ENCODE measurements around the gene IRF4.

IRF4 gene

DNA sequence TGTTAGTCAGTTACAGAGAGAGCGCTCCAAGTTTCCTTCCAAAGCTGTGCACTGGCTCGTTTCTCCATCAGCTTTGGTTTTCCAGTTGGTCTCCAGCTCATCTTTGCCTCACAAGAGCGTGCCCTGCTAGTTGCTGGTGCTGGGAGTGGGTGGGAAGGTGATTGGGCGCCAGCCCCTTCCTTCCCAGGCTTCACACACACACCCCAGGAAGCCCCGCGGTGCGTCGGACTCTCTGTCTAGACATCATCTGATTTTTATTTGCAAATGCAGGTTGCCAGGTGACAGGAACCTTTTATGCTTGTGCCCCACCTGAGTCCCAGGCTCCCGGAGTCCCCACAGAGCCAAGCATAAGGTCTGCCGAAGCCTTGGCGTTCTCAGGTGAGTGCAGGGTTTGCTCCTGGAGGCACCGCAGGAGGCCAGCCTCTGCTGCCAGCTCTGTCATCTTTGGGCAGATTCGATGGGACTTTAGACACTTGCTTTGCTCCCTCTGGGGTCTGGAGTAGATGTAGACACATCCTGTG is 7.1 kb downstream of the IRF4 start:
- no peak for DNase-seq

- DNase-seq, result no peak
Measured at GRCh38 chr6:399785-400534, 8.4 kb downstream of the IRF4 start.

DNA sequence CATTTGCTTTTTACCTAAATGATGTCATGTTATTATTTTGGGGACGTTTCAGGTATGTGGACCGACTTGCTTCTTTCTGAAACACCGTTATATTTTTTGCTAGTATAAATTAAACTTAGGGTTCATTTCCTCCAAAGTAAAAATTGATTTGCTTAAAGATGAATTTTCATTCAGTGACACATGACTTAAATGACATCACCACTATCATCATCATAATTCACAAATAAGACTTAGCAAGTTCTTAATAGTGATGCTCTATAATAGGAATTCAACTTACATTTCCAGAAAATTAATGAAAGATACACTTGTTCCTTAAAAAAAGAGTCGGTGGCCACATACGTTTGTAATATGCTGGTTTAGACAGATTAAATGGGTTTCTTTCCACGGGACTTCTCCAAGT is 9.3 kb downstream of the IRF4 start:
- no peak for DNase-seq

DNA sequence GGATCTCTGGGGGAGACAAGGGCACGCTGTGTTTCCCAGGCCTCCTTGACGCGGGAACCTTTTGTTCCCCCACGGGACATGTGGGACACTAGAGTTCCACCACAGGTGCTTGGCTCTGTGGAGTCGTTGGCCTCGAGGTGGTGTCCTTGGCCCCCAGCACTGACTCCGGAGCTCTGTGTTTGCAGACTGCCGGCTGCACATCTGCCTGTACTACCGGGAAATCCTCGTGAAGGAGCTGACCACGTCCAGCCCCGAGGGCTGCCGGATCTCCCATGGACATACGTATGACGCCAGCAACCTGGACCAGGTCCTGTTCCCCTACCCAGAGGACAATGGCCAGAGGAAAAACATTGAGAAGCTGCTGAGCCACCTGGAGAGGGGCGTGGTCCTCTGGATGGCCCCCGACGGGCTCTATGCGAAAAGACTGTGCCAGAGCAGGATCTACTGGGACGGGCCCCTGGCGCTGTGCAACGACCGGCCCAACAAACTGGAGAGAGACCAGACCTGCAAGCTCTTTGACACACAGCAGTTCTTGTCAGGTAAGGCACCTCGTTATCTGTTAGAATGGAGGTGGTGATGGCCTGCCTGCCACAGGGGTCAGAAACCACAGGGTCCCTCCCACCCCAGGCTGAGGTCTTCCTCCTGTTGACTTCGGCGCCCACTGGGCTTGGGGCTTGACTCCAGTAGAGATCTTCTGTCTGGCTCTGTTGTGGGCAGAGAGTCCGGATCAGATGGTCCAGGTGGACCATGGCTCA is 9.9 kb downstream of the IRF4 start:
- no peak for DNase-seq

DNA sequence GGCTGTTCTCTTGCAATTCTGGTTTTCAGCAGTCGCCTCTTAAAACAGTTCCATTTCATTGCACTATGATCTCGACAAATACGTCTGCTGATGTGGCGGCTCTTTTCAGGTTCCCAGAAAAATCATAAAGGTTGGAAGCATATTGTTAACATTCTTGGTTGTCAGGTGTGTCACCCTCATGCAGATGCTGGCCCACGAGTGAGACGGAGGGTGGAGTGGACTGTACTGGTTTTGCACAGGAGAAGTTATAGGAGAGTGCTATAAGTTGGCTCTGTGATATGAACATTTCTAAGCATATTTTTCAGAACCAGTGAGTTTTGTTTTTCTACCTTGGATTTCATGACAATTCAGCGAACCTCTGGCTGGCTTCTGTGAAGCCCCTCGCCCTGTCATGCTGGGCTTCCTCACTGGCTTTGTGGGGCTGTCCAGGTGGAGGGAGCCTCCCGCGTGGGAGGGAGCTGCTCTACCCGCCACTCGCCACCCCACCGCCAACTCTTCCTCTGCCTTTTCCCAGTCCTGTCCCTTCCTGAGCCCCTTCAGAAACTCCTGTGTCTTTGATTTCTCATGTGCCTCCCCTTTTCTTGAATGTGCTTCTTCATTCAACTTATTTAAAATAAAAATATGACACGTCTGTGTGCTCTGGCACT is 10.6 kb downstream of the IRF4 start:
- DNase-seq, result no peak

DNA sequence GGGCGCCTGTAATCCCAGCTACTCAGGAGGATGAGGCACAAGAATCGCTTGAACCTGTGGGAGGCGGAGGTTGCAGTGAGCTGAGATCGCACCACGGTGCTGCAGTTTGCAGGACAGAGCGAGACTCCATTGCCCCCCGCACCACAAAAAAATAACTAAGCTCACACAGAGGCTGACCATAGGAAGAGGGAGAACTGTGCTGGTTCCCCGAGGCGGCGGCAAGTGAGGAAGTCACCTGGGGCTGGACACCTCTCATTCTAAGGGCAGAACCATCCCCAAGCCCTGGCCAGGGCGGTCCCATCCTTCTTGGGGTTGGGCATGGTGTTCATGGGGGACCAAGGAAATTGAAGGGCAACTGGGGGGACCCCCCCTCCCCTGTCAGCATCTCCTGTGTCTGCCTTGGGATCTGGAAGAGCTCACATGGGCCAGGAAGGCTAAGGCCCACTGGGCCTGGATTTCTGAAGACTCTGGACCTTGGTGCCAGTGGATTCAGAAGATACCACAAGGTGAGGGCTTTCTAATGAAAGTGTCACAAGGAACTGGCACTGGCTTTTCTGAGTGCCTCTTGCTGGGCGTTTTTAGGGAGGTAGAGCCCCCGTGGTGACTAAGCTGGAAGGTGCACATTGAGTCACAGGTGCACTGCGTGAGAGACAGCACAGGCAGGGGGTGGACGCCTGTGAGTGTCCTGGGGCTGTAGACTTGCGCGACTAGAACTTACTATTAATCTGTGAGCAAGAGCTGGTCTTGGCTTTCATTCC is 11.5 kb downstream of the IRF4 start:
- DNase-seq, result no peak

DNA sequence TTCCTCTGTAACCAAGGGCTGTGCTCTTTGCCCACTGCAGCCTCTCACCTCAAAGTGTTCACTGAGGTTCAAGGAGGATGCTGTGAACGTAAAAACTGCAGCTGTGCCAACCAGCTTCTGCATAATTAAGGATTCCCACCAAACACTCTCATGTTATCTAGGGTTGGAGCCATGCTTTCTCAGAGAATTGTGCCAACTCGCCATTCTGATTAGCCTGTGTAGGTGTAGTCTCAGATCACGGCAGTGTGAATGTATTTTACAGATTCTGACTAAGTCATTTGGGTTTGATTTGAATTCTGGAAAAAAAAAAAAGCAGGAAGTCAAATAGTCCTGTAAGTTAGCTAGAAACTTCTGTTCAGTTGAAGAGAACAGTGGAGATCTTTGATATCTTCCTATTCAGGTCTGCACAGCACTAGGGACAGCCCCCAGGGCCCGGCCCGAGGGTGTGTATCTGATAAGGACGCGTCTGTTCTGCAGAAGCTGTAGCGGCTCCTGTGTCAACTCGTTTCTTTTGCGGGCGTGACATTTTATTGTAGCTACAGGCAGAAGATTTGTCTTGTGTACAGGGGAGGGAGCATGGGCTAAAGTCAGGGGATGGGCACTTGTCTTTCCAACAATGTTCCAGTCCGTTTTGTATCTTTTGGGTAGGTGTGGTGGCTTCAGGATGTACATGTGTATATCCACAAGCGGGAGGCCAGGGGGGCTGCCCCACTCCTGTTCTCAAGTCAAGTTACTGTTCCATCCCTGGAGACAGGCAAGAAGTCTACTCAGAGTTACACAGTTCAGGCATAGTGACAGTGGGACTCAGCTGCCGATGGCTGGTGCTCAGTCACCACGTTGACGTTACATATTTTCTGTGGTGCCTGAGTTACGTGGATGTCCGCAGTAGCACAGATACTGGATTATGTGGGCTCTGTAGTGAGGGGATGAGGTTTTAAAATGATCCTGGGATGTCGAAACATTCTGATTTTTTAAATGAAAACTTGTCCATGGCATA is 12.4 kb downstream of the IRF4 start:
- DNase-seq, result no peak

GRCh38 chr6:404685-405423 is 13.3 kb downstream of the IRF4 start:
- no peak for DNase-seq

DNA sequence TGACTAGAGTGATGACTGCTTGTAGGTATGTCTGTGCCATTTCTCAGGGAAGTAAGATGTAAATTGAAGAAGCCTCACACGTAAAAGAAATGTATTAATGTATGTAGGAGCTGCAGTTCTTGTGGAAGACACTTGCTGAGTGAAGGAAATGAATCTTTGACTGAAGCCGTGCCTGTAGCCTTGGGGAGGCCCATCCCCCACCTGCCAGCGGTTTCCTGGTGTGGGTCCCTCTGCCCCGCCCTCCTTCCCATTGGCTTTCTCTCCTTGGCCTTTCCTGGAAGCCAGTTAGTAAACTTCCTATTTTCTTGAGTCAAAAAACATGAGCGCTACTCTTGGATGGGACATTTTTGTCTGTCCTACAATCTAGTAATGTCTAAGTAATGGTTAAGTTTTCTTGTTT is 16.6 kb downstream of the IRF4 start:
- no peak for DNase-seq

DNA sequence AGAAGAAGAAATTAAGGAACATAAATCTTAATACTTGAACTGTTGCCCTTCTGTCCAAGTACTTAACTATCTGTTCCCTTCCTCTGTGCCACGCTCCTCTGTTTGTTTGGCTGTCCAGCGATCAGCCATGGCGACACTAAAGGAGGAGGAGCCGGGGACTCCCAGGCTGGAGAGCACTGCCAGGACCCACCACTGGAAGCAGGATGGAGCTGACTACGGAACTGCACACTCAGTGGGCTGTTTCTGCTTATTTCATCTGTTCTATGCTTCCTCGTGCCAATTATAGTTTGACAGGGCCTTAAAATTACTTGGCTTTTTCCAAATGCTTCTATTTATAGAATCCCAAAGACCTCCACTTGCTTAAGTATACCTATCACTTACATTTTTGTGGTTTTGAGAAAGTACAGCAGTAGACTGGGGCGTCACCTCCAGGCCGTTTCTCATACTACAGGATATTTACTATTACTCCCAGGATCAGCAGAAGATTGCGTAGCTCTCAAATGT is 17.1 kb downstream of the IRF4 start:
- peak; percentile 24 for DNase-seq

DNA sequence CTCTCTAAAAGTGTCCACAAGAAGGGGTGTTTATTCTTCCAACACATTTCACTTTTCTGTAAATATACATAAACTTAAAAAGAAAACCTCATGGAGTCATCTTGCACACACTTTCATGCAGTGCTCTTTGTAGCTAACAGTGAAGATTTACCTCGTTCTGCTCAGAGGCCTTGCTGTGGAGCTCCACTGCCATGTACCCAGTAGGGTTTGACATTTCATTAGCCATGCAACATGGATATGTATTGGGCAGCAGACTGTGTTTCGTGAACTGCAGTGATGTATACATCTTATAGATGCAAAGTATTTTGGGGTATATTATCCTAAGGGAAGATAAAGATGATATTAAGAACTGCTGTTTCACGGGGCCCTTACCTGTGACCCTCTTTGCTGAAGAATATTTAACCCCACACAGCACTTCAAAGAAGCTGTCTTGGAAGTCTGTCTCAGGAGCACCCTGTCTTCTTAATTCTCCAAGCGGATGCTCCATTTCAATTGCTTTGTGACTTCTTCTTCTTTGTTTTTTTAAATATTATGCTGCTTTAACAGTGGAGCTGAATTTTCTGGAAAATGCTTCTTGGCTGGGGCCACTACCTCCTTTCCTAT is 17.9 kb downstream of the IRF4 start:
- DNase-seq, result no peak

DNA sequence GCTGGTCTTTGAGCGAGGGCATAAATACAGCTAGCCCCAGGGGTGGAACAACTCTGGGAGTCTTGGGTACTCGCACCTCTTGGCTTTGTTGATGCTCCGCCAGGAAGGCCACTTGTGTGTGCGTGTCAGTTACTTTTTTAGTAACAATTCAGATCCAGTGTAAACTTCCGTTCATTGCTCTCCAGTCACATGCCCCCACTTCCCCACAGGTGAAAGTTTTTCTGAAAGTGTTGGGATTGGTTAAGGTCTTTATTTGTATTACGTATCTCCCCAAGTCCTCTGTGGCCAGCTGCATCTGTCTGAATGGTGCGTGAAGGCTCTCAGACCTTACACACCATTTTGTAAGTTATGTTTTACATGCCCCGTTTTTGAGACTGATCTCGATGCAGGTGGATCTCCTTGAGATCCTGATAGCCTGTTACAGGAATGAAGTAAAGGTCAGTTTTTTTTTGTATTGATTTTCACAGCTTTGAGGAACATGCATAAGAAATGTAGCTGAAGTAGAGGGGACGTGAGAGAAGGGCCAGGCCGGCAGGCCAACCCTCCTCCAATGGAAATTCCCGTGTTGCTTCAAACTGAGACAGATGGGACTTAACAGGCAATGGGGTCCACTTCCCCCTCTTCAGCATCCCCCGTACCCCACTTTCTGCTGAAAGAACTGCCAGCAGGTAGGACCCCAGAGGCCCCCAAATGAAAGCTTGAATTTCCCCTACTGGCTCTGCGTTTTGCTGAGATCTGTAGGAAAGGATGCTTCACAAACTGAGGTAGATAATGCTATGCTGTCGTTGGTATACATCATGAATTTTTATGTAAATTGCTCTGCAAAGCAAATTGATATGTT is 19.2 kb downstream of the IRF4 start:
- DNase-seq, result no peak

- DNase-seq, result no peak
Measured at GRCh38 chr6:411402-412145, 20.0 kb downstream of the IRF4 start.

DNA sequence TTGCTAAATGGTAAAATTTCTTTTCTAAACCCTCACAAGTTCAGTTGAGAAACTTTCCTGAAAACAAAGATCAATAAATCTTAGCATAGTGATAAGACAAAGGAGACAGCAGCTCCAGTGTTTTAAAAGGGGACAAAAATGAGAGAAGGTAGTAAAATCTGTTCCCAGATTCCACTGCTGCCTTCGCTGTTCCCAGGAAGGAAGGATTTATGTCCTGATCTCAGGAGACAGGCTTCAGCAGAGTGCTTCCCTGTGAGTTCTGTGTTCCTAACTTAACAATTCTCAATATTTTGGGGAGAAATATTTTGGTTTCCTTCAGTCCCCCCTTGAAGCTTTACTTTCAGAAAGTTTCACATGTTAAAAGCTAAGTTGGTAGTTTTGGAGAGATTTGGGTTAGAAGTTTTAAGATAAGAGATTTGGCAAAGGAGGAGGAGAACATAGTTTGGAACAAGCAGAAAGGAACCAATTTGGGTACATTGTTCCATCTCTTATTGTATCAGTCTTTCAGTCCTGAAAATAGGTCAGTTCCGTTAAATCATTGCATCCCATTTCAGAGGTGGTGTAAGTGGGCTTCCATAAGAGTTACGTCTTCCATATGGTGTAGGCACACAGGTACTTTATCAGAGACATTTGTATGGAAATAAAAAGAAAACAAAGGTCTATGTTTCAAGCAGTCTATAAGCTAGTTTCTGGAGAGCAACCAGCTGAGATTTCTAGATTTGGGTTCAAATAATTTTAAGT is 20.8 kb downstream of the IRF4 start:
- no peak for DNase-seq

GRCh38 chr6:414447-414846 is 22.9 kb downstream of the IRF4 start:
- no peak for DNase-seq

GRCh38 chr6:415087-415486 is 23.5 kb downstream of the IRF4 start:
- no peak for DNase-seq

GRCh38 chr6:421211-421610 is 29.7 kb downstream of the IRF4 start:
- DNase-seq, result no peak
